ENCODE results near the gene RPL18.
"Not testable (repeated sequence)": the region's sequence is repeated elsewhere in the genome, so short reads cannot be mapped to it uniquely, and the experiment has no call there.

Gene RPL18

DNA sequence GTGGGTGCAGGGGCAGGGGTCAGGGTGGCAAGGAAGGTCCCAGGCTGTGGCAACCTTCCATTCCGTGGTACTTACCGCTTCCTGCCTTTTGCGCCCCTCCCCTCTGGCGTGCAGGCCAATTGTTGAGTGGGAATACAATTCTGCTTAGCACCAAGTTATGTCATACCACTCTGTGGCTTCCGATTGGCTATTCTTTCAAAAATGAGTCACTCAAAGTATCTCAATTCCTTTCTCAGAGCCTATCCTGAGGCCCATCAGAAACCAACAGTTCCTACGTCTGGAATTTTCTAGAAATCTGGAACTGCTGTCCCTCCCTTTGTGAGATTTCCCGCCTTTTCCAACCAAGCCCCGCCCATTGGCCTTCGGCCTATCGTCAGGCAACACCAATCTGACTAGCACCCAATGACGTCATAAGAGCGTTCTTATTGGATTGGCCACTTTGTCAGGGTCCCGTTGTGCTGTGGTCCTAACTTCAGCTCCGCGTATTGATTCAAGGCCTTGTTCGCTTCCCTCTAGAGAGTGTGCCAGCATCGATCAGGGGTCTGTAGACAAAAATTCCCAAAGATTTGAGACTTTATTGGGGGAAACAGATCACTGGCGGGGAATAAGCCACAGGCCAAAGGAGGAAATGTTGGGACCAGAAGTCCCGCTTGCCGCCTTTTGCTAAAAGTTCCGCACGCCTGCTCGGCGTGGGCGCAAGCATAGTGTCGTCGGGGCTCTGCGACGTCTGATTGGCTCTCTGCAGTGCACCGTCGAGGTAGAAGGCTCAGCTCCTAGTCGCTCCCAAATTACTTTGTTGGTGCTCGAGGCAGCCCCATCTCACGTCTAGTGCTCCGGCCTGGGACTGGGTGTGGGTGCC lies 42.1 kb upstream of the RPL18 start:
- no peak for TF ChIP-seq ZFX (IDR thresholded peaks at IDR 0.05)
- TF ChIP-seq, protein P1, sequence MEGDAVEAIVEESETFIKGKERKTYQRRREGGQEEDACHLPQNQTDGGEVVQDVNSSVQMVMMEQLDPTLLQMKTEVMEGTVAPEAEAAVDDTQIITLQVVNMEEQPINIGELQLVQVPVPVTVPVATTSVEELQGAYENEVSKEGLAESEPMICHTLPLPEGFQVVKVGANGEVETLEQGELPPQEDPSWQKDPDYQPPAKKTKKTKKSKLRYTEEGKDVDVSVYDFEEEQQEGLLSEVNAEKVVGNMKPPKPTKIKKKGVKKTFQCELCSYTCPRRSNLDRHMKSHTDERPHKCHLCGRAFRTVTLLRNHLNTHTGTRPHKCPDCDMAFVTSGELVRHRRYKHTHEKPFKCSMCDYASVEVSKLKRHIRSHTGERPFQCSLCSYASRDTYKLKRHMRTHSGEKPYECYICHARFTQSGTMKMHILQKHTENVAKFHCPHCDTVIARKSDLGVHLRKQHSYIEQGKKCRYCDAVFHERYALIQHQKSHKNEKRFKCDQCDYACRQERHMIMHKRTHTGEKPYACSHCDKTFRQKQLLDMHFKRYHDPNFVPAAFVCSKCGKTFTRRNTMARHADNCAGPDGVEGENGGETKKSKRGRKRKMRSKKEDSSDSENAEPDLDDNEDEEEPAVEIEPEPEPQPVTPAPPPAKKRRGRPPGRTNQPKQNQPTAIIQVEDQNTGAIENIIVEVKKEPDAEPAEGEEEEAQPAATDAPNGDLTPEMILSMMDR (conservative IDR thresholded peaks at IDR 0.05) = no peak
- H3K27ac ChIP-seq = peak overlapping the region; percentile 41

DNA sequence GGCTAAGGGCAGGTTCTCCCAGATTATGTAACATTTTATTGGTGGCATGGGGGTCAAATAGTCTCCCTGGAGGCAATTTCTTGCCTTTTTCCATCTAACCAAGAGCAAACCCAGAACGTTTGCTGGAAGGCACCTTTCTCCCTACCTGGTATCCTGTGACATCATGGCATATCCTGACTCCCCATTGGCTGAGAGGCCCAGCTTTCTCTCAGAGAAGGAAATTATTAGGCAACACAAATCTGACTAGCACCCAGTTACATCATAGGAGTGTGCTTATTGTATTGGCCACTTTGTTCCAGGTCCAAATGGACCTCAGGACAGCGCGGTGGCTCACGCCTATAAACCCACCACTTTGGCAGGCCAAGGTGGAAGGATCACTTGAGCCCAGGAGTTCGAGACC lies 40.8 kb upstream of the RPL18 start:
- no peak overlapping the region for H3K27ac ChIP-seq
- TF ChIP-seq ZFX (IDR thresholded peaks at IDR 0.05) = no peak
- TF ChIP-seq, protein P1 (conservative IDR thresholded peaks at IDR 0.05) = no peak

DNA sequence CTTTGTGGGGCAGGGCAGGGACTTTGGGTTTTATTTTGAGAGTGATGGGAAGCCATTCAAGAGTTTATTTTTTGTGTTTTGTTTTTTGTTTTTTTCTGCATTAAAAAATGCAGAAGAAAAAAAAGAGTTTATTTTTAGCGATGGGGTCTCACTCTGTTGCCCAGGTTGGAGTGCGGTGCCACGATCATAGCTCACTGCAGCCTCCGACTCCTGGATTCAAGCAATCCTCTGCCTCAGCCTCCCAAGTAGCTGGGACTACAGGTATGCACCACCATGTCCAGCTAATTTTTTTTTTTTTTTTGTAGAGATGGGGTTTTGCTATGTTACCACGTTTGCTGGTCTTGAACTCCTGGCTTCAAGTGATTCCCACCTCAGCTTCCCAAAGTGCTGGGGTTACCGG lies 39.5 kb upstream of the RPL18 start:
- no peak for TF ChIP-seq ZFX (IDR thresholded peaks at IDR 0.05)
- TF ChIP-seq, protein P1 (conservative IDR thresholded peaks at IDR 0.05) = no peak
- H3K27ac ChIP-seq = no peak overlapping the region

DNA sequence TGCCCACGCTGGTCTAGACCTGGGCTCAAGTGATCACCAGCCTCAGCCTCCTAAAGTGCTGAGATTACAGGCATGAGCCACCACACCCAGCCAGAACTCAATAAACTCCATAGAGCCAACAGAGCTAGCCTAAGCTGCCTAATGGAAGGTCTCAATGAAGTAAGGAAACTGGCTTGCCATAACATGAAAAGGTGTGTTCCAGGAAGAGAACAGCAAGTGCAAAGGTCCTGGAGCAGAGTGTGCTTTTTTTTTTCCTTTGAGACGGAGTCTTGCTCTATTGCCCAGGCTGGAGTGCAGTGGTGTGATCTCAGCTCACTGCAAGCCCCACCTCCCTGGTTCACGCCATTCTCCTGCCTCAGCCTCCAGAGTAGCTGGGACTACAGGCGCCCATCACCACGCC lies 38.9 kb upstream of the RPL18 start:
- not testable (repeated sequence) for H3K27ac ChIP-seq

DNA sequence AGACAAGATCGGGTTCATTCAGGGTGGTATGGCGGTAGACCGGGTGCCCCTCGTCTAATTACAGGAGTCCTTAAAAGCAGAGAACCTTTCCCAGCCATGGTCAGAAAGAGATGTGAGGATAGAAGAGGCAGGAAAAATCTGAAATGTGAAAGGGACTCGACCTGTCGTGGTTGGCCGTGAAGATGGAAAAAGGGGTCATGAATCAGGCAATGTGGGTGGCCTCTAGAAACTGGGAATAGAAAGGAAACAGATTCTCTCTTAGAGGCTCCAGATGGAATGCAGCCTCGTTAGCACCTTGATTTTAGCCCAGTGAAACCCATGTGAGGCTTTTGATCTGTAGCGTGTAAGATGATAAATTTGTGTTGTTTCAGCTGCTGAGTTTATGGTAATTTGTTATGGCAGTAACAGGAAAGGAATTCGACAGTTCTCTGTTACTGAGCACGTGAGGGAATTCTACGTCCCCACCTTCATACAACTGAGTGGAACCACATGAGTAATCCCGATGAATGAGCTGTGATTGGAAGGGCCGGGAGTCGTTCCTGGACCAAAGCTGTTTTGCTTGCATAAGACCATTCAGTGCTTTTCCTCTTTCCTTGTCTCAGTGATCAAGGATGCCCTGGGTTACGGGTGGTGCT lies 38.0 kb upstream of the RPL18 start:
- TF ChIP-seq, protein P1 (conservative IDR thresholded peaks at IDR 0.05) = no peak
- TF ChIP-seq ZFX (IDR thresholded peaks at IDR 0.05) = no peak
- no peak overlapping the region for H3K27ac ChIP-seq

DNA sequence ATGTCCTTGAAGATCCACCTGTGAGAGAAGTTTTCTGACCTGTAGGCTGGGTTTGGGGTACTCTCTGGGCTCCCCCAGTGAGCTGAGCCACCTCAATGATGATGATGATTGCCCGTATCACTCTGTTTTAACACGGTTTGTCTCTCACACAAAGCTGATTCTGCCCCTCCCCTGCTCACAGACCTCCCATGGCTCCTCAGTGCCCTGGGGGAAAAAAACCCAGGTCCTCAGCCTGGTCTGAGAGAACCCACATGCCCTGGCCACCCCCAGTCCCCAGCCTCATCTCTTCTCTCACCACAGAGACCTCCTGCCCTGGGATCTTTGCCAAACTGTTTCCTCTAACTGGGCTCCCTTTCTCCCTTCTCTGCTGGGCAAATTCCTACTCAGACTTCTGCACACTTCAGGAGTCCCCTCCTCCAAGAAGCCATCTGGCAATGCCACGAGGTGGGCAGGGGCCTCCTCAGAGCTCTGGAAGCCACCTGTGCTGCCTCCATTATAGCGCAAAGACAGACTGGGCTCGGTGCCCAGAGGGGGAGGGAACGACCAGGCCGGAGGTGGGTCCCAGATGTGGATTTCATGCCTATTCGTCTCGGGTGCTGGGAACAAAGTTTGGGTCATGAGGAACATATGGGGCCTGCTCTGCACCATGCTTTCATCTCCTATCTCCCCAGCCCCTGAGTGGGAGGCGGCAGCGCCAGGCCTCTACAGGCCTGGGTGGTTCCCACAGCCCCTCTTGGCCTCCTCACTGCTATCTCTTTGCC lies 35.5 kb upstream of the RPL18 start:
- no peak overlapping the region for H3K27ac ChIP-seq
- no peak for TF ChIP-seq ZFX (IDR thresholded peaks at IDR 0.05)
- TF ChIP-seq, protein P1 (conservative IDR thresholded peaks at IDR 0.05) = no peak

DNA sequence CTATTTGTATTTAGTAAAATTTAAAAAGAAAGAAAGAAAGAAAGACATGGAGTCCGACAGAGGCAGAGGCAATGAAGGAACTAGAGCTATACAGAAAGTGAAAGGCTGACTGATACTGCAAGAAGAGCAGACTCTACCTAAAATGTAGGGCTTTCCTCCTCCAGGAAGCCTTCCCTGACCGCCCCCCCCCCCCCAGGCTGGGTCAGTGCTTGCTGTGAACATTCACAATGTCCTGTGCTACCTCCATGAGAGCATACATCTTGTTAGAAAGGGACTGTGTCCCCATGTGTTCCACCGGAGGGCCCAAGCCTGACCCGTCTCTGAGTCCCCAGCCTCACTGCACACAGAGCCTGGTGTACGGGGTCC lies 32.7 kb upstream of the RPL18 start:
- H3K27ac ChIP-seq = no peak overlapping the region
- TF ChIP-seq ZFX (IDR thresholded peaks at IDR 0.05) = no peak
- TF ChIP-seq, protein P1 (conservative IDR thresholded peaks at IDR 0.05) = no peak

Measured in C4-2B (cell line).